OCI-LY3 (cell line): ENCODE results near the gene SERPINH1.

Experiments used
- H2AFZ ChIP-seq: fragments of 200-600, 300-600 bp; shearing (Covaris generic); 2 replicates; pipeline ENCODE4 v1.6.0; 2014; ENCODE audit warnings: antibody characterized with exemption, low read depth, low read length
- H3K27ac ChIP-seq: fragments of 200-600, 300-600 bp; sonication (generic); 2 replicates; pipeline ENCODE4 v1.5.1; 2014; ENCODE audit warnings: mild to moderate bottlenecking, low read length, moderate library complexity, mixed read lengths
- H3K27me3 ChIP-seq: fragments of 200-600, 300-600 bp; sonication (generic); 2 replicates; pipeline ENCODE4 v1.6.1; 2014; ENCODE audit warnings: low read depth, low read length, mixed read lengths
- H3K36me3 ChIP-seq: fragments of 200-600, 300-600 bp; sonication (generic); replicated peaks from 2 replicates; pipeline ENCODE3; 2014; ENCODE audit warnings: low read depth, low read length, mixed read lengths
- H3K4me1 ChIP-seq: fragments of 300-600, 200-600 bp; sonication (generic); 2 replicates; pipeline ENCODE4 v1.6.1; 2014; ENCODE audit warnings: low read length, mixed read lengths
- H3K4me2 ChIP-seq: fragments of 200-600, 300-600 bp; sonication (generic); 2 replicates; pipeline ENCODE4 v1.6.1; 2014; ENCODE audit warnings: low read length, mixed read lengths
- H3K4me3 ChIP-seq: fragments of 300-600, 200-600 bp; sonication (generic); 2 replicates; pipeline ENCODE4 v1.5.1; 2014; ENCODE audit warnings: antibody characterized with exemption, mild to moderate bottlenecking, low read length, moderate library complexity
- H3K79me2 ChIP-seq: fragments of 300-600, 200-600 bp; shearing (Covaris generic); 2 replicates; pipeline ENCODE4 v1.6.1; 2014; ENCODE audit warnings: mild to moderate bottlenecking, low read length, mixed read lengths
- H3K9ac ChIP-seq: fragments of 300-600, 200-600 bp; shearing (Covaris generic); 2 replicates; pipeline ENCODE4 v1.6.0; 2014; ENCODE audit warnings: mild to moderate bottlenecking, low read length, moderate library complexity
- H3K9me3 ChIP-seq: fragments of 200-600, 300-600 bp; shearing (Covaris generic); 2 replicates; pipeline ENCODE4 v1.6.1; 2014; ENCODE audit warnings: low read length, mixed read lengths; ENCODE audit not compliant: insufficient read depth
- H4K20me1 ChIP-seq: fragments of 200-600, 300-600 bp; sonication (generic); 2 replicates; pipeline ENCODE4 v1.6.1; 2016; ENCODE audit warnings: low read length, mixed read lengths; ENCODE audit not compliant: insufficient read depth
- CTCF ChIP-seq: fragments of 200-600, 300-600 bp; sonication (generic); IDR thresholded peaks from 2 replicates; pipeline ENCODE4 v1.5.1; 2014; ENCODE audit warnings: antibody characterized with exemption, low read length, low read depth
- EZH2phosphoT487 ChIP-seq: fragments of 200-600 bp; shearing (Covaris generic); IDR thresholded peaks from 2 replicates; pipeline ENCODE4 v1.6.1; 2018; ENCODE audit warnings: antibody characterized with exemption, mixed run types, low read depth

Gene SERPINH1

GRCh38 chr11:75588051-75588481 lies 26.0 kb downstream of the SERPINH1 start:
- no peaks in the 10 kb centered on the region for H4K20me1 ChIP-seq
- peaks cover 8% of the 10 kb centered on the region for H3K27me3 ChIP-seq
- H3K79me2 ChIP-seq, result no peaks in the 10 kb centered on the region
- no peak overlapping the region for H3K27ac ChIP-seq
- no peaks in the 10 kb centered on the region for H3K4me1 ChIP-seq
- H3K36me3 ChIP-seq, result no peaks in the 10 kb centered on the region
- TF ChIP-seq EZH2phosphoT487, result no peak
- TF ChIP-seq CTCF, result no peak
- H3K9me3 ChIP-seq, result no peaks in the 10 kb centered on the region
- H2AFZ ChIP-seq, result no peak overlapping the region
- H3K9ac ChIP-seq, result no peak overlapping the region
- no peak overlapping the region for H3K4me3 ChIP-seq
- no peak overlapping the region for H3K4me2 ChIP-seq

GRCh38 chr11:75589051-75589450 lies 27.0 kb downstream of the SERPINH1 start:
- Histone ChIP-seq H3K9ac (no peak overlapping the region), H3K4me1 (no peaks in the 10 kb centered on the region), H3K9me3 (no peaks in the 10 kb centered on the region), H3K27me3 (peaks cover 12% of the 10 kb centered on the region), H3K4me2 (no peak overlapping the region), H3K36me3 (no peaks in the 10 kb centered on the region), H3K27ac (no peak overlapping the region), H4K20me1 (no peaks in the 10 kb centered on the region), H3K79me2 (no peaks in the 10 kb centered on the region), H2AFZ (no peak overlapping the region), H3K4me3 (no peak overlapping the region)
- TF ChIP-seq CTCF (no peak), EZH2phosphoT487 (no peak)

- Histone ChIP-seq H3K79me2 (no peaks in the 10 kb centered on the region), H4K20me1 (no peaks in the 10 kb centered on the region), H3K4me1 (peaks cover 2% of the 10 kb centered on the region; the same call in 1 of the 2 replicates), H3K4me3 (no peak overlapping the region), H3K27ac (no peak overlapping the region), H3K4me2 (no peak overlapping the region), H3K36me3 (no peaks in the 10 kb centered on the region), H3K27me3 (peaks cover 12% of the 10 kb centered on the region), H2AFZ (no peak overlapping the region), H3K9me3 (no peaks in the 10 kb centered on the region), H3K9ac (no peak overlapping the region)
- TF ChIP-seq CTCF, result no peak
- TF ChIP-seq EZH2phosphoT487, result no peak
These were observed 27.9 kb downstream of the SERPINH1 start for GRCh38 chr11:75589933-75590332.

GRCh38 chr11:75591371-75591770 lies 29.3 kb downstream of the SERPINH1 start:
- Histone ChIP-seq H4K20me1 (no peaks in the 10 kb centered on the region), H3K27ac (no peak overlapping the region), H3K9ac (no peak overlapping the region), H3K9me3 (no peaks in the 10 kb centered on the region), H3K79me2 (no peaks in the 10 kb centered on the region), H3K27me3 (peaks cover 12% of the 10 kb centered on the region), H3K4me2 (no peak overlapping the region), H3K4me1 (peaks cover 14% of the 10 kb centered on the region), H2AFZ (no peak overlapping the region), H3K4me3 (no peak overlapping the region), H3K36me3 (no peaks in the 10 kb centered on the region)
- no peak for TF ChIP-seq CTCF
- no peak for TF ChIP-seq EZH2phosphoT487
